Stimulated activated CD8-positive, alpha-beta memory T cell treated with anti-CD3 and anti-CD28 coated beads, Interleukin-2, amount 100 ng/mL, for 1 hour (primary cell): Measurements from ENCODE around the gene ODF2L.

Source experiments
- DNase-seq, 2 donors: peaks; one replicate each; pipeline ENCODE4 v3.0.0-alpha.2; 2020; ENCODE audit warnings: low read depth in 2 of 2

Gene ODF2L

GRCh38 chr1:86317926-86318325 lies 78.2 kb downstream of the ODF2L start:
- DNase-seq: no peak

GRCh38 chr1:86305731-86306130 lies 90.4 kb downstream of the ODF2L start:
- DNase-seq: no peak

GRCh38 chr1:86303041-86303690 lies 93.0 kb downstream of the ODF2L start:
- DNase-seq: no peak
